ENCODE results near the gene C6orf89. TPM values are rescaled to one million over a fixed set of nuclear protein-coding genes. Genes with fewer than 3 reads are reported as not detected.
A peak's percentile ranks its signal among the peaks of the same experiment; 100 is the strongest.

Gene C6orf89
- total RNA-seq, 1 experiment from 2014 or later, result 13.2 TPM

DNA sequence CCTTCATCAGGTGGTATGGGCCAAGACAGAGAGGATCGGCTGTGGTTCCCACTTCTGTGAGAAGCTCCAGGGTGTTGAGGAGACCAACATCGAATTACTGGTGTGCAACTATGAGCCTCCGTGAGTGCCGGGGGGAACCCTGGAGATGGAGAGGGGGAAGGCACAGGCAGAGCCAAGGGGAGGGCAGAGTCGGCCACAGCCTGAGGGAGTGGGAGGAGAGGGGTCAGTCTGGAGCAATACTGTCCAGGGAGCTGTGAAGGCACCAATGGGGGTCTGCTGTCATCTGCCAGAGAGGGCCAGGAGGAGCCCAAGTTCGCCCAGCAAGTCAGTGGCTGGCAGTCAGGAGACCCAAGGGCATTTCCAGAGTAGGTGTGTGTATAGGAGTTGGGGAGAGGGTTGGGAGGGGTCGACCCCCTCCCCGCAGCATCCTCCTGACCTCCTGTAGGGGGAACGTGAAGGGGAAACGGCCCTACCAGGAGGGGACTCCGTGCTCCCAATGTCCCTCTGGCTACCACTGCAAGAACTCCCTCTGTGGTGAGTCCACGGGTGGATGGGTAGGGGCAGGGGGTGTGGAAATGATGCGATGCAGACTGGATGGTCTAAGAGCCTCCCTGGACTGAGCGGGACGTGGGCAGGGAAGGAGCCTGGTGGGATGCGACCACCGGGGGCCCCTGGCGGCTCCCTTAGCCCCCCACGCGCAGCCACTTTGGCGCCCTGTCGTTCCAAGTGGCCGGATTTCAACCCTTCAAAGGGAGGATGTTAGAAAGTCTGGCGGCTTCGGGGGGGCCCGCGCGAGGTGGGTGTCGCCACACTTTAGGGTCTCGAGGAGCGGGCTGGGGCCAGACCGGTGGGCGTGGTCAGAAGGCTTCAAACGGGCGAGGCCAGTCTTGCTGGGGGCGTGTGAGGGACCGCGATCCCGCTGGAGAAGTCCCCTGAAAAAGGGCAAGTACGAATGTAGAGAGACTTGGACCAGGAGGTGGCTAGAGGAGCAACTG lies 76.0 kb downstream of the C6orf89 start (continued):
- TF ChIP-seq, protein P1, sequence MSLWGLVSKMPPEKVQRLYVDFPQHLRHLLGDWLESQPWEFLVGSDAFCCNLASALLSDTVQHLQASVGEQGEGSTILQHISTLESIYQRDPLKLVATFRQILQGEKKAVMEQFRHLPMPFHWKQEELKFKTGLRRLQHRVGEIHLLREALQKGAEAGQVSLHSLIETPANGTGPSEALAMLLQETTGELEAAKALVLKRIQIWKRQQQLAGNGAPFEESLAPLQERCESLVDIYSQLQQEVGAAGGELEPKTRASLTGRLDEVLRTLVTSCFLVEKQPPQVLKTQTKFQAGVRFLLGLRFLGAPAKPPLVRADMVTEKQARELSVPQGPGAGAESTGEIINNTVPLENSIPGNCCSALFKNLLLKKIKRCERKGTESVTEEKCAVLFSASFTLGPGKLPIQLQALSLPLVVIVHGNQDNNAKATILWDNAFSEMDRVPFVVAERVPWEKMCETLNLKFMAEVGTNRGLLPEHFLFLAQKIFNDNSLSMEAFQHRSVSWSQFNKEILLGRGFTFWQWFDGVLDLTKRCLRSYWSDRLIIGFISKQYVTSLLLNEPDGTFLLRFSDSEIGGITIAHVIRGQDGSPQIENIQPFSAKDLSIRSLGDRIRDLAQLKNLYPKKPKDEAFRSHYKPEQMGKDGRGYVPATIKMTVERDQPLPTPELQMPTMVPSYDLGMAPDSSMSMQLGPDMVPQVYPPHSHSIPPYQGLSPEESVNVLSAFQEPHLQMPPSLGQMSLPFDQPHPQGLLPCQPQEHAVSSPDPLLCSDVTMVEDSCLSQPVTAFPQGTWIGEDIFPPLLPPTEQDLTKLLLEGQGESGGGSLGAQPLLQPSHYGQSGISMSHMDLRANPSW (CRISPR knock-in tag; conservative IDR thresholded peaks at IDR 0.05; ENCODE audit: low read depth), result no peak

DNA sequence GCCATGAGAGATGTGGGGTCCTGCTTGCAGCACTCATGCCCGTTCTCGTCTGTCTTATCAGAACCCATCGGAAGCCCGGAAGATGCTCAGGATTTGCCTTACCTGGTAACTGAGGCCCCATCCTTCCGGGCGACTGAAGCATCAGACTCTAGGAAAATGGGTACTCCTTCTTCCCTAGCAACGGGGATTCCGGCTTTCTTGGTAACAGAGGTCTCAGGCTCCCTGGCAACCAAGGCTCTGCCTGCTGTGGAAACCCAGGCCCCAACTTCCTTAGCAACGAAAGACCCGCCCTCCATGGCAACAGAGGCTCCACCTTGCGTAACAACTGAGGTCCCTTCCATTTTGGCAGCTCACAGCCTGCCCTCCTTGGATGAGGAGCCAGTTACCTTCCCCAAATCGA lies 77.1 kb downstream of the C6orf89 start:
- H3K27me3 Mint-ChIP-seq (ENCODE audit: low read depth), result no peaks in the 10 kb centered on the region
- ChIA-PET CTCF (interaction anchor here (0.8 to 2.5 kb wide), 8 partner anchors 15 to 363 kb away, joined by 3 to 12 read pairs (median 5); partner anchors contain the start of gene PPIL1), POLR2A (no interaction called here)
- H3K4me3 Mint-ChIP-seq, result no peak overlapping the region
- peak; percentile 93 for DNase-seq (ENCODE audit: low spot score)
- H3K9me3 Mint-ChIP-seq, result no peaks in the 10 kb centered on the region
- ATAC-seq, result peak; percentile 76
- peaks cover 15% of the 10 kb centered on the region for H3K4me1 Mint-ChIP-seq
- TF ChIP-seq, protein P2, sequence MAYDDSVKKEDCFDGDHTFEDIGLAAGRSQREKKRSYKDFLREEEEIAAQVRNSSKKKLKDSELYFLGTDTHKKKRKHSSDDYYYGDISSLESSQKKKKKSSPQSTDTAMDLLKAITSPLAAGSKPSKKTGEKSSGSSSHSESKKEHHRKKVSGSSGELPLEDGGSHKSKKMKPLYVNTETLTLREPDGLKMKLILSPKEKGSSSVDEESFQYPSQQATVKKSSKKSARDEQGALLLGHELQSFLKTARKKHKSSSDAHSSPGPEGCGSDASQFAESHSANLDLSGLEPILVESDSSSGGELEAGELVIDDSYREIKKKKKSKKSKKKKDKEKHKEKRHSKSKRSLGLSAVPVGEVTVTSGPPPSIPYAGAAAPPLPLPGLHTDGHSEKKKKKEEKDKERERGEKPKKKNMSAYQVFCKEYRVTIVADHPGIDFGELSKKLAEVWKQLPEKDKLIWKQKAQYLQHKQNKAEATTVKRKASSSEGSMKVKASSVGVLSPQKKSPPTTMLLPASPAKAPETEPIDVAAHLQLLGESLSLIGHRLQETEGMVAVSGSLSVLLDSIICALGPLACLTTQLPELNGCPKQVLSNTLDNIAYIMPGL (CRISPR knock-in tag; IDR thresholded peaks at IDR 0.05), result no peak
- peaks cover 2% of the 10 kb centered on the region for H3K36me3 Mint-ChIP-seq
- no peak overlapping the region; the same call in 1 of the 2 replicates for H3K27ac Mint-ChIP-seq

DNA sequence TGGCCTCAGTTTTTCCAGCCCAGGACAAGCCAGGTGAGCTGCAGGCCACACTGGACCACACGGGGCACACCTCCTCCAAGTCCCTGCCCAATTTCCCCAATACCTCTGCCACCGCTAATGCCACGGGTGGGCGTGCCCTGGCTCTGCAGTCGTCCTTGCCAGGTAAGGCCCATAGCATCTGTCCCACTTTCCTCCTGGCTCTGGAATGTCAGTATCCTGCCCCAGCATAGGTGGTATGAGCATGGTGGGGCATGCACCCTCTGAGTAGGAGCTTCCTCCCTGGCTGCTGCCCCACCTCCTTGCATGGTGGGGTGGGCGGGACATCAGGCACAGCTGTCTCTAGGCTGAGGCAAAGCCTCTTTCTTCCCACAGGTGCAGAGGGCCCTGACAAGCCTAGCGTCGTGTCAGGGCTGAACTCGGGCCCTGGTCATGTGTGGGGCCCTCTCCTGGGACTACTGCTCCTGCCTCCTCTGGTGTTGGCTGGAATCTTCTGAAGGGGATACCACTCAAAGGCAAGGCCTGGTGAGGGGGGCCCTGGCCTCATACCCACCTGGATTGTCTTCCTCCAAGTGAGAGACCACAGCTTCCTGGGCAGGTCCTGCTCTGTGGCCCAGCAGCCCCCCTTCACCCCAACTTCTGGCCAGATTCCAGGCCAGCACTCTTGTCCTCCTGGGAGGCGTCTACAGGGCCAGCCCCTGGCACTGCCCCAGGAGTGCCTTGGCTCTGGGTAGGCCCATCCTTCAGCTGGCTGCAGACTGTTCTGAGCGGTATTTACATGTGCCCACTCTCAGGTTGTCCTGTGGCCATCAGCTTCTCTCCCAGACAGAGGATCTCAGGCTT lies 77.9 kb downstream of the C6orf89 start:
- TF ChIP-seq, protein P3, sequence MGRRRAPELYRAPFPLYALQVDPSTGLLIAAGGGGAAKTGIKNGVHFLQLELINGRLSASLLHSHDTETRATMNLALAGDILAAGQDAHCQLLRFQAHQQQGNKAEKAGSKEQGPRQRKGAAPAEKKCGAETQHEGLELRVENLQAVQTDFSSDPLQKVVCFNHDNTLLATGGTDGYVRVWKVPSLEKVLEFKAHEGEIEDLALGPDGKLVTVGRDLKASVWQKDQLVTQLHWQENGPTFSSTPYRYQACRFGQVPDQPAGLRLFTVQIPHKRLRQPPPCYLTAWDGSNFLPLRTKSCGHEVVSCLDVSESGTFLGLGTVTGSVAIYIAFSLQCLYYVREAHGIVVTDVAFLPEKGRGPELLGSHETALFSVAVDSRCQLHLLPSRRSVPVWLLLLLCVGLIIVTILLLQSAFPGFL (CRISPR knock-in tag; IDR thresholded peaks at IDR 0.05; ENCODE audit: borderline replicate concordance), result no peak
- TF ChIP-seq TP53 (CRISPR knock-in tag; IDR thresholded peaks at IDR 0.05), result no peak
- no peak for TF ChIP-seq OVOL2 (CRISPR knock-in tag; IDR thresholded peaks at IDR 0.05; ENCODE audit: borderline replicate concordance)
- TF ChIP-seq IRF2 (CRISPR knock-in tag; IDR thresholded peaks at IDR 0.05; ENCODE audit: borderline replicate concordance, low read depth), result no peak
- TF ChIP-seq, protein P4, sequence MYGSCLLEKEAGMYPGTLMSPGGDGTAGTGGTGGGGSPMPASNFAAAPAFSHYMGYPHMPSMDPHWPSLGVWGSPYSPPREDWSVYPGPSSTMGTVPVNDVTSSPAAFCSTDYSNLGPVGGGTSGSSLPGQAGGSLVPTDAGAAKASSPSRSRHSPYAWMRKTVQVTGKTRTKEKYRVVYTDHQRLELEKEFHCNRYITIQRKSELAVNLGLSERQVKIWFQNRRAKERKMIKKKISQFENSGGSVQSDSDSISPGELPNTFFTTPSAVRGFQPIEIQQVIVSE (CRISPR knock-in tag; IDR thresholded peaks at IDR 0.05; ENCODE audit: borderline replicate concordance), result no peak
- TF ChIP-seq, protein P5, sequence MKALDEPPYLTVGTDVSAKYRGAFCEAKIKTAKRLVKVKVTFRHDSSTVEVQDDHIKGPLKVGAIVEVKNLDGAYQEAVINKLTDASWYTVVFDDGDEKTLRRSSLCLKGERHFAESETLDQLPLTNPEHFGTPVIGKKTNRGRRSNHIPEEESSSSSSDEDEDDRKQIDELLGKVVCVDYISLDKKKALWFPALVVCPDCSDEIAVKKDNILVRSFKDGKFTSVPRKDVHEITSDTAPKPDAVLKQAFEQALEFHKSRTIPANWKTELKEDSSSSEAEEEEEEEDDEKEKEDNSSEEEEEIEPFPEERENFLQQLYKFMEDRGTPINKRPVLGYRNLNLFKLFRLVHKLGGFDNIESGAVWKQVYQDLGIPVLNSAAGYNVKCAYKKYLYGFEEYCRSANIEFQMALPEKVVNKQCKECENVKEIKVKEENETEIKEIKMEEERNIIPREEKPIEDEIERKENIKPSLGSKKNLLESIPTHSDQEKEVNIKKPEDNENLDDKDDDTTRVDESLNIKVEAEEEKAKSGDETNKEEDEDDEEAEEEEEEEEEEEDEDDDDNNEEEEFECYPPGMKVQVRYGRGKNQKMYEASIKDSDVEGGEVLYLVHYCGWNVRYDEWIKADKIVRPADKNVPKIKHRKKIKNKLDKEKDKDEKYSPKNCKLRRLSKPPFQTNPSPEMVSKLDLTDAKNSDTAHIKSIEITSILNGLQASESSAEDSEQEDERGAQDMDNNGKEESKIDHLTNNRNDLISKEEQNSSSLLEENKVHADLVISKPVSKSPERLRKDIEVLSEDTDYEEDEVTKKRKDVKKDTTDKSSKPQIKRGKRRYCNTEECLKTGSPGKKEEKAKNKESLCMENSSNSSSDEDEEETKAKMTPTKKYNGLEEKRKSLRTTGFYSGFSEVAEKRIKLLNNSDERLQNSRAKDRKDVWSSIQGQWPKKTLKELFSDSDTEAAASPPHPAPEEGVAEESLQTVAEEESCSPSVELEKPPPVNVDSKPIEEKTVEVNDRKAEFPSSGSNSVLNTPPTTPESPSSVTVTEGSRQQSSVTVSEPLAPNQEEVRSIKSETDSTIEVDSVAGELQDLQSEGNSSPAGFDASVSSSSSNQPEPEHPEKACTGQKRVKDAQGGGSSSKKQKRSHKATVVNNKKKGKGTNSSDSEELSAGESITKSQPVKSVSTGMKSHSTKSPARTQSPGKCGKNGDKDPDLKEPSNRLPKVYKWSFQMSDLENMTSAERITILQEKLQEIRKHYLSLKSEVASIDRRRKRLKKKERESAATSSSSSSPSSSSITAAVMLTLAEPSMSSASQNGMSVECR (CRISPR knock-in tag; IDR thresholded peaks at IDR 0.05; ENCODE audit: borderline replicate concordance), result no peak
- TF ChIP-seq, protein P6, sequence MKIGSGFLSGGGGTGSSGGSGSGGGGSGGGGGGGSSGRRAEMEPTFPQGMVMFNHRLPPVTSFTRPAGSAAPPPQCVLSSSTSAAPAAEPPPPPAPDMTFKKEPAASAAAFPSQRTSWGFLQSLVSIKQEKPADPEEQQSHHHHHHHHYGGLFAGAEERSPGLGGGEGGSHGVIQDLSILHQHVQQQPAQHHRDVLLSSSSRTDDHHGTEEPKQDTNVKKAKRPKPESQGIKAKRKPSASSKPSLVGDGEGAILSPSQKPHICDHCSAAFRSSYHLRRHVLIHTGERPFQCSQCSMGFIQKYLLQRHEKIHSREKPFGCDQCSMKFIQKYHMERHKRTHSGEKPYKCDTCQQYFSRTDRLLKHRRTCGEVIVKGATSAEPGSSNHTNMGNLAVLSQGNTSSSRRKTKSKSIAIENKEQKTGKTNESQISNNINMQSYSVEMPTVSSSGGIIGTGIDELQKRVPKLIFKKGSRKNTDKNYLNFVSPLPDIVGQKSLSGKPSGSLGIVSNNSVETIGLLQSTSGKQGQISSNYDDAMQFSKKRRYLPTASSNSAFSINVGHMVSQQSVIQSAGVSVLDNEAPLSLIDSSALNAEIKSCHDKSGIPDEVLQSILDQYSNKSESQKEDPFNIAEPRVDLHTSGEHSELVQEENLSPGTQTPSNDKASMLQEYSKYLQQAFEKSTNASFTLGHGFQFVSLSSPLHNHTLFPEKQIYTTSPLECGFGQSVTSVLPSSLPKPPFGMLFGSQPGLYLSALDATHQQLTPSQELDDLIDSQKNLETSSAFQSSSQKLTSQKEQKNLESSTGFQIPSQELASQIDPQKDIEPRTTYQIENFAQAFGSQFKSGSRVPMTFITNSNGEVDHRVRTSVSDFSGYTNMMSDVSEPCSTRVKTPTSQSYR (CRISPR knock-in tag; IDR thresholded peaks at IDR 0.05), result no peak
- ATAC-seq, result peak; percentile 7; the same call in 1 of the 2 replicates
- peak overlapping the region; percentile 37 for H3K27ac Mint-ChIP-seq
- POLR2A ChIA-PET, result no interaction called here
- no peaks in the 10 kb centered on the region for H3K27me3 Mint-ChIP-seq (ENCODE audit: low read depth)
- peak; percentile 21 for DNase-seq (ENCODE audit: low spot score)
- peaks cover 10% of the 10 kb centered on the region for H3K36me3 Mint-ChIP-seq
- no peaks in the 10 kb centered on the region for H3K9me3 Mint-ChIP-seq
- CTCF ChIA-PET, result interaction anchor here (0.5 to 2.5 kb wide), 12 partner anchors 14 to 362 kb away, joined by 3 to 12 read pairs (median 4); partner anchors contain the start of genes C6orf89 and PPIL1
- no peak overlapping the region for H3K4me3 Mint-ChIP-seq
- H3K4me1 Mint-ChIP-seq, result peaks cover 15% of the 10 kb centered on the region

Data from WTC11 (cell line).